Left ventricle myocardium inferior (tissue), 1 donor: ENCODE data around the gene SAMD4B. TPM values are rescaled to one million over a fixed set of nuclear protein-coding genes. Genes with fewer than 3 reads are reported as not detected.

Source experiments
- DNase-seq: peaks from one replicate; pipeline ENCODE4 v3.0.0-alpha.2; 2020
- H3K27ac ChIP-seq: fragments of 200-600 bp; replicated peaks from 2 replicates; pipeline ENCODE4 v1.8.0; 2021
- H3K27me3 ChIP-seq: fragments of 200-600 bp; 2 replicates; pipeline ENCODE4 v1.8.0; 2021; ENCODE audit warnings: low read depth
- H3K36me3 ChIP-seq: fragments of 200-600 bp; 2 replicates; pipeline ENCODE4 v1.8.0; 2021
- H3K4me1 ChIP-seq: fragments of 200-600 bp; 2 replicates; pipeline ENCODE4 v1.8.0; 2021
- H3K4me3 ChIP-seq: fragments of 200-600 bp; 2 replicates; pipeline ENCODE4 v1.8.0; 2021; ENCODE audit warnings: mild to moderate bottlenecking, moderate library complexity
- H3K9me3 ChIP-seq: fragments of 200-600 bp; replicated peaks from 2 replicates; pipeline ENCODE4 v1.8.0; 2021
- intact Hi-C: fragments of 100-400 bp; cut with micrococcal nuclease; formaldehyde crosslinking; loops from one replicate; pipeline ENCODE4 v1.11.0; 2022
- total RNA-seq: library from RNA; stranded (reverse); fragmentation: NEBNext Ultra II Directional; extraction: Animal tissue kit (Norgen Biotek cat#: 25700); gene quantifications from one replicate; pipeline ENCODE4 v1.2.1, GENCODE V29; 2021
- TF ChIP-seq, protein P1 (sequence below): fragments of 200-600 bp; IDR thresholded peaks from 2 replicates; pipeline ENCODE4 v1.8.0; 2021; ENCODE audit warnings: antibody characterized with exemption, mild to moderate bottlenecking, borderline replicate concordance
- donor health status: DM: no; HTN: yes; CAD: no; lungs with severe emphysema.

Gene SAMD4B
- total RNA-seq, 1 donor from 2014 or later, result 47.9 TPM

DNA sequence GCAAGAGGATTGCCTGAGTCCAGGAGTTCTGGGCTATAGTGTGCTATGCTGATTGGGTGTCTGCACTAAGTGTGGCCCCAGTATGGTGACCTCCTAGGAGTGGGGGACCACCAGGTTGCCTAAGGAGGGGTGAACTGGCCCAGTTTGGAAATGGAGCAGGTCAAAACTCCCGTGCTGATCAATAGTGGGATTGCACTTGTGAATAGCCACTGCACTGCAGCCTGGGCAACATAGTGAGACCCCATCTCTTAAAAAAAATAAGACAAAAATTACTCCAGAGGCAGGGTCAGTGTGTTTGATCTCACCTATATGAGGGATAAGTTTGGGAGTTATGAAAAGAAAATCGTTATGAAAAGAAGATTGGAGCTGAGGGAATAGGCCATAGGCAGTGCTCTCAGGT lies 27.0 kb downstream of the SAMD4B start:
- H3K36me3 ChIP-seq, result peaks cover 51% of the 10 kb centered on the region
- TF ChIP-seq, protein P1, sequence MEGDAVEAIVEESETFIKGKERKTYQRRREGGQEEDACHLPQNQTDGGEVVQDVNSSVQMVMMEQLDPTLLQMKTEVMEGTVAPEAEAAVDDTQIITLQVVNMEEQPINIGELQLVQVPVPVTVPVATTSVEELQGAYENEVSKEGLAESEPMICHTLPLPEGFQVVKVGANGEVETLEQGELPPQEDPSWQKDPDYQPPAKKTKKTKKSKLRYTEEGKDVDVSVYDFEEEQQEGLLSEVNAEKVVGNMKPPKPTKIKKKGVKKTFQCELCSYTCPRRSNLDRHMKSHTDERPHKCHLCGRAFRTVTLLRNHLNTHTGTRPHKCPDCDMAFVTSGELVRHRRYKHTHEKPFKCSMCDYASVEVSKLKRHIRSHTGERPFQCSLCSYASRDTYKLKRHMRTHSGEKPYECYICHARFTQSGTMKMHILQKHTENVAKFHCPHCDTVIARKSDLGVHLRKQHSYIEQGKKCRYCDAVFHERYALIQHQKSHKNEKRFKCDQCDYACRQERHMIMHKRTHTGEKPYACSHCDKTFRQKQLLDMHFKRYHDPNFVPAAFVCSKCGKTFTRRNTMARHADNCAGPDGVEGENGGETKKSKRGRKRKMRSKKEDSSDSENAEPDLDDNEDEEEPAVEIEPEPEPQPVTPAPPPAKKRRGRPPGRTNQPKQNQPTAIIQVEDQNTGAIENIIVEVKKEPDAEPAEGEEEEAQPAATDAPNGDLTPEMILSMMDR, result no peak
- intact Hi-C loops, result no loop called here

DNA sequence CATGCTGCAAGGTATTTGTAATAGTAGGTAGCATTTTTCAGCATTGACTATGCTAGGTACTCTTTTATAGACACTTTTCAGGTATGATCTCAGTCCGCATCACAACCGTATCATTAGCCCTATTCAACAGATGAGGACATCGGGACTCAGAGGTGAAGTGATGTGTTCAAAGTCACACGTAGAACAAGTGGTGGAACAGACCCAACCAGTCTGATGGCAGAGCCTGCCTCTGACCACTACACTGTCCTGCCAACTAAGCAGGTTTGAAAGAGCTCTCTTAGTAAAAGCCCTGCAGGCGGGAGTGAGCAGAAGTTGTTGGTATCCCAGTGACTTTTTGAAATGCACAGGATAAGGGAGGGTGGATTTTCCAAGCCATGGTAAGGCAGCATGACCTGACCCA lies 28.5 kb downstream of the SAMD4B start:
- intact Hi-C loops, result no loop called here
- H3K36me3 ChIP-seq, result peaks cover 57% of the 10 kb centered on the region
- no peaks in the 10 kb centered on the region for H3K9me3 ChIP-seq
- no peak overlapping the region for H3K4me3 ChIP-seq
- DNase-seq, result no peak
- H3K27ac ChIP-seq, result peak overlapping the region; percentile 90
- peaks cover 24% of the 10 kb centered on the region for H3K4me1 ChIP-seq
- TF ChIP-seq, protein P1, result no peak
- no peaks in the 10 kb centered on the region for H3K27me3 ChIP-seq

More for the DNA sequence above, 27.0 kb downstream of the SAMD4B start:
- H3K27me3 ChIP-seq, result no peaks in the 10 kb centered on the region
- no peak for DNase-seq
- peaks cover 31% of the 10 kb centered on the region for H3K4me1 ChIP-seq
- no peak overlapping the region for H3K27ac ChIP-seq
- no peak overlapping the region for H3K4me3 ChIP-seq
- no peaks in the 10 kb centered on the region for H3K9me3 ChIP-seq

GRCh38 chr19:39372047-39372802 lies 30.0 kb downstream of the SAMD4B start:
- TF ChIP-seq, protein P1, result peak; percentile 9
- intact Hi-C loops, result no loop called here
- H3K9me3 ChIP-seq, result no peaks in the 10 kb centered on the region

GRCh38 chr19:39372941-39373340 lies 30.7 kb downstream of the SAMD4B start:
- Histone ChIP-seq H3K4me1 (peaks cover 24% of the 10 kb centered on the region), H3K9me3 (no peaks in the 10 kb centered on the region), H3K4me3 (peak overlapping the region; percentile 19), H3K36me3 (peaks cover 72% of the 10 kb centered on the region), H3K27ac (peak overlapping the region; percentile 90), H3K27me3 (no peaks in the 10 kb centered on the region)
- DNase-seq, result no peak
- intact Hi-C loops, result no loop called here
- TF ChIP-seq, protein P1, result no peak

More at GRCh38 chr19:39372047-39372802, 30.0 kb downstream of the SAMD4B start:
- peak; percentile 82 for DNase-seq
- Histone ChIP-seq H3K4me1 (peaks cover 24% of the 10 kb centered on the region), H3K27ac (peak overlapping the region; percentile 90), H3K4me3 (peak overlapping the region; percentile 19), H3K27me3 (no peaks in the 10 kb centered on the region), H3K36me3 (peaks cover 66% of the 10 kb centered on the region)

- Histone ChIP-seq H3K27me3 (no peaks in the 10 kb centered on the region), H3K4me1 (peaks cover 24% of the 10 kb centered on the region), H3K9me3 (no peaks in the 10 kb centered on the region), H3K27ac (no peak overlapping the region), H3K36me3 (peaks cover 75% of the 10 kb centered on the region), H3K4me3 (no peak overlapping the region)
- DNase-seq, result no peak
- intact Hi-C loops, result no loop called here
- TF ChIP-seq, protein P1, result no peak
These were observed 33.7 kb downstream of the SAMD4B start for GRCh38 chr19:39375929-39376328.
